A172 (cell line): Measurements from ENCODE around the gene LRRC8D. TPM values are rescaled to one million over a fixed set of nuclear protein-coding genes. Genes with fewer than 3 reads are reported as not detected.

ENCODE experiments used
- DNase-seq: peaks from one replicate; pipeline ENCODE4 v3.0.0-alpha.2; 2015; ENCODE audit warnings: low spot score
- total RNA-seq: library from RNA; depleted of rRNA; stranded (reverse); fragments of >200 nt; shearing (Covaris generic); gene quantifications from 2 replicates; pipeline ENCODE4 v1.2.3, GENCODE V29; 2014

LRRC8D gene
- total RNA-seq, 1 experiment from 2014 or later = 17.5 TPM

DNA sequence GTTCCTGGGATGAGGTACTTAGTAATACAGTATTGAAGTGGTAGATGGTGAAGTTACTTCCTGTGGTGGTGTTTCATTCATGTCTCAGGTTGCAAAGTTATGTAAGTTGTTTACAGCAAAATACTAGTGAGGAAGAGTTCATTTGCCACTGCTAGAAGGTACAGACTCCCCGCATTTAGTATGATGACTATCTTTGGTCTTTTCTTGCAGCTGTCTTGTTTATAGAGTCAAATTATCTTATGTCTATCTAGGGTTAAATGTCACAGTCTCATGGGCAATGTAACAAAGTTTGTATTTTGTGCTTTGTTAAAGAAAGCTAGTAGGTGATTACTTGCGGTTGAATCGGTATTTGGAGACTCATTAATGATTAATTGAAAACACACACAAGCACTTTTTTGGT lies 50.2 kb downstream of the LRRC8D start:
- DNase-seq = no peak

DNA sequence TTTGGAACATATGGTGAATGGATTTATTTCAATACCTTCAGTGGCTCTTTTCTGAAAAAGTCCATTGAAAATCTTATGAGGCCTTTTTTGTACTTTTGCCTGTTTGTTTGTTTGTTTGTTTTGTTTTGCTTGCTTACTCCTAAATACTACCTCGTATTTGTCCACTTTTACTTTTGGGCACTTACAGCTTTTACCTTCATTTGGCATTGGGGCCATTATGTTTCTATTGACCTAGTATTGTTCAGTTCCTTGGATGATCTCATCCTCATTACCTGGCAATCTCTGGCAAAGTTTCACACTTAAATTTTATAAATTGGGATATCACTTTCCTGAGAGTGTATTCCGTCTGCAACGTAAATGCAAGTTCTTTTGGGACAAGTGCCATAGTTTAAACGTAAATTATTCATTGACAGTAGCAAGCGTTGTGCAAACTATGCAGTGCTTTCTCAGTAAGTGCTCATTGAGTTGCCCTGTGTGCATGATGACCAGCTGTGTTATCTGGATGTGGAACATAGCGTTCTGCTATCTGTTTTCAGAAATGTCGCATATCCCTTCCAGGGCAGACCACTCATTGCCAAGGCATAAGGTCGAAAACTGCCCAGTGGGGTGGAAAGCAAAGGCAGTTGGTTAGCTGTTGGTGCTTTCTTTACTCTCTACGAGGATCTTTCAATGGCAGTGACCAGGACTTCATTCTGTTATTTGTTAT lies 51.1 kb downstream of the LRRC8D start:
- no peak for DNase-seq

DNA sequence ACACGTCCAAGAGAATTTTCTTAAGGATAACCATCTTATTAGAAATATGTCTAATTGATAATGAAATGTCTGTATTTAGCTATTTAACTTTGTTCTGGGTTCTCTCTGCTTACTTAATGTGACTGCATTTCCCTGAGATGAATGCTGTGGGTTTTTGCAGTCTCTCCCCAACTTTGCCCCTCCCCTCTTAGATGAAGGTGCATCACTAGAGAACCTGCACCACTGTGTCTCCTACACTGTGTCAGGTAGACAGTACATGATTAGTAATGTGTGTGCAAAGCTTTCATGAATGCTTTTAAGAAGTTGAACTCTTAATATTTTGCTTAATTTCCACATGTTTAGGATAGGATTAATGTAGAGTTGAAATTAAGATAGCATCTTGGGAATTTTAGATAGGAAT lies 51.7 kb downstream of the LRRC8D start:
- DNase-seq = no peak

DNA sequence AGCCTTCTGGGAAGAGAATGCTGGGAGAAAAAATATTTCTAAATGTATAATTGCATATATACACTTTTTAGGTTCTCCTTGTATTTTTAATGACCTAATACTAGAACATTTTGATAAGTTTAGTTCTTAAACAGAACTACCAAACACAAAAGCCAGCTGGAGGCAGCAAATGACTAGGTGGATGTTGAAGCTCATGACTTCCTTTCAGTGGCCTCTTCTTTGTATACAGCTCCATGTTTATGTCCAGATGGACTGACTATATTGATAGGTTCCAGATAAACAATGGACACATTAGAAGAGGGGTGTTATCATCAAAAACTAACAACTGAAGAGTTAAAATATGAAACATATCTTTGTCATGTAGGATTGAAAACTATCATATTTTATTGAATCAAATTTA lies 52.5 kb downstream of the LRRC8D start:
- no peak for DNase-seq

DNA sequence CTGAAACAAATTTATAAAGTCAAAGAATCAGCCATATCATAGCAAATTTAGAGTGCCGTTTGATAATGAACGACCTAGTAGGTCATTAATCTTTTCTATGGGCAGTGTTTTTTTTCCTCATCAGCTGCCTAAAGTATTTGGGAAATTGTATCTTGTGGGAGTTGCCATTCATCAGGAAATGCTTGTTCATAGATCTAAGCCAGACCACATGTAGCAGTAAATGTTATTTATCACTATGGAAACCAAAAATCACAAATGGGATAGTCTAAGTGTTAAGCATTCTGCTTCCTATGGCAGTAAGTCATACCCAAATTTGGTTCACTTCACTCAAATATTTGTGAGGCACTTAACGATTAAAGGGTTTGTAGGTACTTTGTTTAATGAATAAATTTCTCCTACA lies 52.9 kb downstream of the LRRC8D start:
- DNase-seq = no peak

DNA sequence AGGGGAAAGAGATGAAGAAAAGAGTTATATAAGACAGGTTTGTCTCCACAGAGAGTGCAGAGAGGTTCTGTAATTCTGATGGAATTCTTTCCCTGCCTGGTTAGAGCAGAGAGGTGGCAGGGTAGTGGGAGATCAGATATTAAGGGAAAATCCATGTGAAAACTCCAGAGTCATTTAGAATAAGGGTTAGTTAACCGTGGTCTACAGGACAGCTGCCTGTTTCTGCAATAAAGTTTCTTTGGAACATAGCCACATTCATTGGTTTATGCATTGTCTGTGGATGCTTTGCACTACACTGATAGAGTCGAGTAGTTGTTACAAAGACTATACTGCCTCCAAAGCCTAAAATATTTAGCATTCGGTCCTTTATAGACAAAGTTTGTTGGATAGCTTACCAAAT lies 55.6 kb downstream of the LRRC8D start:
- DNase-seq = no peak

DNA sequence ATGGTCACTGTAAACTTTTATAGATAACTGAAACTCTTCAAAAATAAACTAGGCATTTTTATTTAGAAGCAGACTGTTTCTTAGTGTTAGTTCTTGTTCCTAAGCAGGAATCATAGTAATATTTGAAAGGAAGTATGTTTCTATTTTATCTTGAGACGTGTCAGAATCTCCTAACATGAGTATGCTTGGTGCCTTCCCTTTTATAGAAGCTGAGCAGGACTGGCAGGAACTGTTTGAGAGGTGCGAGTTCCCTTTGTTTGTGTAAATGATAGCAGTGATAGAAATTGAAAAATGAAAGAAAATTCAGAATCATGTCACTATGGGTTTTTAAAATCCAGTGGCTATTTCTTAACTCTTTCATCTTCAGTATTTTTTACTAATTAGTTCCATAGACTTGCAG lies 56.9 kb downstream of the LRRC8D start:
- DNase-seq = no peak

DNA sequence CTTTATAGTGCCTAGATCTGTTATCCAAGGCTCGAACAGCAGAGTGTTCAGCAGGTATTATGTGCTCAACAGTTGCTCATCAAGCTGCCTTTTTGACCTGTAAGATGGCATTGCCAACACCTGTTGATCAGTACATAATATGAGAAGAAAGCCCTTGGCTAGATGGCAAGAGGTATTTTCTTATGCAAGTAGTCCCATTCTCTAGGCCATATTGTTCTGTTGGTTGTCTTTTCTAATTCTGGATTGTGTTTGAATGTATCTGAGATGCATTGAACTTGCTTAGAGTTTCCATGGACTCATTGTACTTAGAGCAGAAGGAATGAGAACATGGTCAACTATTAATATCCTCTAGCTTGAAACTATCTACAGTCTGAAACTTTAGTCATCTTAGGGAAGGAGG lies 57.4 kb downstream of the LRRC8D start:
- DNase-seq = no peak

DNA sequence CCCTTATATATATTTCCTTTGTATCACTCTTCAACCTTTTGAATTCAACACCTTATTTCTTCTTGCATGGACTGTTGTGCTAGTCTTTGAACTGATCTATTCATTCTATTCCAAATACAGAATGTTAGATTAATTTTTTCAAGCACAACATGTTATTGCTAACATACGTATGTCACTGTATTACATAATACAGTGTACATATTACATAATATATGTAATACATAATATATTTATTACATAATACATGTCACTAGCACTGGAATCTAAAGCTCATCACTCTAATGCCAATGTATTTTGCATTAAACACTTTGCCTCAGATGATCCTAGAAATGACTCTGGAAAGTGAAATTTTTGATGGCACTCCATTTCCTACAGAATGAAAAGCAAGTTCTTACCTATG lies 59.8 kb downstream of the LRRC8D start:
- no peak for DNase-seq

DNA sequence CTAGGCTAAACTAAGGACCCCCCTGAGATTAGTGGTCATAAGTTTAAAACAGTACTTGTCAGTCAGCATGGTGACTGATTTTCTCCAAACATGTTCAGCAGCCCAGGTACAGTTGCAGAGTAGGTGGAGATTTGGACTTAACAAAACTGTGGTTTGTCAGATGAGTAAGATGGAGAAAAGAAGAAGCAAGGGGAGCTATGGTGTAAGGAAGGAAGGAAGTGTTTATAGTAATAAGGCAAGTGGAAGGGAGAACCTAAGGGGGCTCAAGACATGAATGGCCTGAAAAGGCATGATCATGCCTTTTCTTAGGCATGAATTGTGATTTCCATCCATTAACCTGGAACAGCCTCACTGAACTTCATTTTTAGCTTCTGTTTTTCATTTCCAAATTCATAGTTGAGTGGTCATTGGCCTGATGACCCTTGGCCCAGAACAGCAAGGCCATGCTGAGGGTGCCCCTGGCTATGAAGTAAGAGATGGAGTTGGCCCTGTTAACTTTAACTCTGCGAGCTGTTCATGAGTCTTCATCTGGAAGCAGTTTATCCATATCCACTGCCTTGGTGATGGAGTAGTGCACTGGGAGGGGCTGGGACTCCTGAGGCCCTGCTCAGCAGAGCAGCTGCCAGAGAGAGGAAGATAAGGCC lies 60.7 kb downstream of the LRRC8D start:
- no peak for DNase-seq

DNA sequence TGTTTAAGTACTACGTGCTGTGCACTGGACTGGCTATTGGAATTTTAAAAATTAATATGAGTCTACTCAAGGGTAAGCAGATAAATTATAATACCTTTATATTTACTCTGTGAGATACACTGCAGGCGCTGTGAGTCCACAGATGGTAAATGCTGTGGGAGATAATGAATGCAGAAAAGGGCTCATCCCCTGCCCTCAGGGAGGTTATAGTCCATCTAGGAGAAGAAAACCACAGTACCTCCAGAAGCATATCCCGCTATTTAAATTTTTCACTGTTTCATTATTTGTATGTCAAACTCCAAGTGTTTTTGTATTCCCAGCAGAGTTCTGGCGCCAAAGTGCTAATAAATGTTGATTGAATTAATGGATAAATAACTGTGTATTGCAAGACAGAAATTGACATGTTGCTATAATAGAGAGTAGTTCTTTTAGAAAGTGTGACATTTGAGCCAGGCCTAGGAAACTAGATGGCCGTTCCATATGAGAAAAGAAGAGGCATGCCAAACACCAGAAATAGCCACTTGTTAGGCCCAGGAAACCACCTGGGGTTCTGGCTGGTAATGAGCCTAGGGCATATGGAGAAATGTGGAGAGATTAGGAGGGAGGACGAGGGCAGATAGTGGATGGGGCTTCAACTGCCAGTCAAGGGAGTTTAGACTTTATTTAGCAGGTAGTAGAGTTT lies 61.7 kb downstream of the LRRC8D start:
- no peak for DNase-seq

DNA sequence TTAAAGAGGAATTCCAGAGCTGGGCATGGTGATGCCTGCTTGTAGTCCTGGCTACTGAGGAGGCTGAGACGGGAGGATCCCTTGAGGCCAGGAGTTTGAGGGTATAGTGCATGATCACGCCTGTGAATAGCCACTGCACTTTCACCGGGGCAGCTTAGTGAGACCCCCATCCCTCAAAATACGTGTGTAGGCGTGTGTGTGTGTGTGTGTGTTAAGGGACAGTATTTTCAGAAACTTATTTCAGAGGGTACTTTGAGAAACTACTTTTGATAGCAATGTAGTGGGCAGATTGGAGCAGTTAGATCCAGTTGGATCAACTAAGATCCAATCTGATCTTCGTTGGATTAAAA lies 62.2 kb downstream of the LRRC8D start:
- no peak for DNase-seq

DNA sequence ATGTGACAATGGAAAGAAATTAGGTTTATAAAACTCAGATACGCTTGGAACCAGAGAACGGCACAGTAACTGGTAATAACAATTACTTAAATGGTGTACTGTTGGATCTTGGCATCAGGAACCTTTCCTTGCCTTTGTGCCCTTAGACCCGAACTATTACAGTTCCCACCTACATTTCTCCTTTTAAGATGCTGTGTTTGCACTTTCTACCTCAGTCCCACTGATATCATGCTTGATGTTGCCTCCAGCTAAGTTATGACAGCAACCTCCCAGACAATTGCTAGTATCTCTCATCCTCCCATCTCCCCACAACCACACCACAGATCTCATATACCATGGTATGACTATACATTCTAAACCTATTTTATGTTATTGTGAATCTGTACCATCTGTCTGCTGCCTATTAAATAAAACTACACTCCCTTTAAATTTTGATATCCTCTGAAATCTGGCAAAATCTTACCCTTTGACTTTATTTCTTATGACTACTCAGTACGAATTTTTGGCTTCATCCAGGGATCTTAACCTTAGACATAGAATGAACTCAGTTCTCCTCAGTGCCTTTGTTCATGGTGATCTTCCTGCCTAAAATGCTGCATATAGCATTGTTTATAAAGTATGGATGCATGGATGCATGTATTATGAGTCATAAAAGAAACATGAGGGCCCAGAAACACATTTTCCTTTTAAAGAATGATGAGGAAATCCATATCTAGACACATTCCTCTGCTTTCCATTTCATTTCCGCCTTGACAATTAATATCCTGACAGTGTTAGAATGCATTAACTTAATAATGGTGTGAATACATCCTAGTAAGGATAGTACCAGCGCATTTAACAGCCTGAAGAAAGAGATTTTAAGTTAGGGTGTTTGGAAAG lies 64.1 kb downstream of the LRRC8D start:
- DNase-seq = no peak

DNA sequence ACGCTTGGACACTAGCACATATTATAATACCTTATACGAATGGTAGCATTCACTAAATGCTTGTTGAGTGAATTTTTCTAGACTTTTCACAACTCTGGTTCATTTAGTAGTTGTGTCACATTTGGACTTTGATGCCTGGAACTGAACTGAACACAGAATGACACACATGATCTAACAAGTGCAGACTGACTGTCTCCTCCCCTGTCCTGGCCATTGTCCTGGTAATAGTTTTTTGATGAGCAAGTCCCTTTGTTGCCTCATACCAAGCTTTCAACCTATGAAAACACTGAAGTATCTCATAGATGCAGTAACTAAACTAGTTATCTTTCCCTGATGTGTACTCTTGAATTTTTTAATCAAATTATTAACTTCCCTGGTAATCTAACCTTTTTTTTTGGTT lies 66.4 kb downstream of the LRRC8D start:
- no peak for DNase-seq

DNA sequence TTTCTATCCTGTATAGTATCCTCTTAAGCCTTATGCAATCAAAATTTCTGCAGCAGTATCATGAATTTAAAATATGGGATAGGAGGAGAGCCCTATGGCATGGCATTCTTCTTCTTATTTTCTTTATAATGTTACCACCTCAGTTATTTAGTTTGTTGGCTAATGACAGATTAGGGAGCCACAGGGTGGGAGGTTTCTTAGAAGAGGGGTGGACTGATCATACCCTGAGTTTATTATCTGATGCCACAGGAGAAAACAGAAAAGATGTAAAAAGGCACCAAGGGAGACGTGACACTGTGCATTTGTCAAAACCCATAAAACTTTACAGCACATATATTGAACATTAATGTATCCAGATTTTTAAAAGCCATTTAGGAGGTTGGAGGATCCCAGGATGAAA lies 66.9 kb downstream of the LRRC8D start:
- DNase-seq = no peak

DNA sequence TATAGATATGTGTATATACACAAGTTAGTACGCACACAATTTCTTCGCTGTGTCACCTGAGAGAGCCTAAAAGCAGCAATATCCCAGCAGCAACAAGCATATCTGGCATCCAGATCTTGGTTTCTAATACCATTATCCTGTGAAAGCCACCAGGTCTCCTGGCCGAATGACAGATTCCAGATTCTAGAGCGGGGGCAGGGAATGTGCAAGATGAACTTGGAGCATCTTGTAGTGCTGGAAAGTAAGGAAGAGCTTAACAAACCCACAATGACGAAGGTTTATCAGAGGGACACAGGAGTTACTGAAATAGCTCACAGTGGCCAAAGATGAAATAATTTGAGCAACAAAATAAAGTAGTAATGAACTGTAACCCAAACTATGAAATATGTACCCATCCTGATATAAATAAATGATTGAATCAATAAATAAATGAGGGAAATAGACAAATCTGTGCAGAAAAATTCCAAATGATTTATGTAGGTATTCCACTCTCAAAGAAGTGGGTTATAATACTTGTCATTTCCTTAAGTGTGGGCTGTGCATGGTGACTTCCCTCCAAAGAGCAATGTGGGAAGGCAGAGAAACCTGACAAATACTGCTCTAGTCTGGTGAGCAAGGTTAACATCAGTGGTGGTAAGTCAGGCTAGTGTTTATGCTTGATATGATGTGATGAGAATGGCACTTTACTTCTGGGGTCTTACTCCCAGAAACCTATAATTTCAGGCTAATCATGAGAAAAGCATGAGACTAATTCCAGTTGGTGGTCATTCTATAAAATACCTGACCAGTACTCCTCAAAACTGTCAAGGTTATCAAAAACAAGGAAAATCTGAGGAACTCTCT lies 67.9 kb downstream of the LRRC8D start:
- DNase-seq = no peak

DNA sequence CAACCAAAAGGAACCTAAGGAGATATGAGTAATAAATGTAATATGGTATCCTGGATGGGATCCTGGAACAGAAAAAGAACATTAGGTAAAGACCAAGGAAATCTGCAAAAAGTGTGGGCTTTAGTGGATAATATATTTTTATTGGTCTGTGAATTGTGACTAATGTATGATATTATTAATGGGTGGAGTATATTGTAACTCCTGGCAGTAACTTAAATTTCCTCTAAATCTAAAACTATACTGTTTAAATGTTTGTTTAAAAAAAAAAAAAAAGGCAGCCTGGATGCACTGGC lies 68.4 kb downstream of the LRRC8D start:
- DNase-seq = no peak

DNA sequence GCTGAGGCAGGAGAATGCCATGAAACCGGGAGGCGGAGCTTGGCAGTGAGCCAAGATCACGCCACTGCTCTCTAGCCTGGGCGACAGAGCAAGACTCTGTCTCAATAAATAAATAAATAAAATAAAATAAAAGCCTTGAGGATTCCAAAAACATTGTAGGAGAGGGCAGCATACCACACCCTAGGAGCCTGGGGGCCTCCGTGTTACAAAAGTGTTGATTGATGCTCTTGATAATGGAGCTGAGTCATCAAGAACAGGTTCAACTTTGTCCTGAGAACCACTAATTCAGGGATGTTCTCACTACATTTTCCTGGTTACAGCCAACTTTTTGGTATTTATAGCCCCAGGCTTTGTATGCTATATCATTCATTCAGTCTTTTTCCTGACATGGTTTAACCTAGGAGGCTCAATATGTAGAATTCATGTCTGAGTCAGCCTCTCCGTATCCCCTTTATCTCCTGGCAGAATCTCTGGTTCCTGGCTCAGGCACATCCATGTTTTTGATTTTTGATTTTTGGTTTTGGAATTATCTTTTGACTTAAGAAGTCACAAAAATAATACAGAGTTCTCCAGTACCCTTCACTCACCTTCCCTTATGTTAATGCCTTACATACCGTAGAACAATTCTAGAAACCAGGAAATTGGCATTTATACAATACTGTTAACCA lies 69.4 kb downstream of the LRRC8D start:
- peak; percentile 93 for DNase-seq

DNA sequence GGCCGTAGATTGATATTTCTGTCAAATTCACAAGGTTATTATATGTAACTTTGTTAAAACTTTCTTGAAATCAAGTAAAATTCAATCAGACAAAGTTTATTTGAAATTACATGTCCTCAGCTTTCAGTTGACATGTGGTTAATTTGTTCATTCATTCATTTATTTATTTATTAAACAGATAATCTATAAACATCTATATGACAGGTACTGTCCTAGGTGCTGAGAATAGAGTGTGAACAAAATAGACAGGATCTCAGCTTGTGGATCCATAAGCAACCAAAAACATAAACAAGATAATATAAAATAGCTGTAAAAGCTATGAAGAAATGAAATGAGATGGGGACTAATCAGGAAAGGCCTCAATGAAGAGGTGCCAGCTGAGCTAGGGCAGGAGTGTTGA lies 72.0 kb downstream of the LRRC8D start:
- DNase-seq = no peak

DNA sequence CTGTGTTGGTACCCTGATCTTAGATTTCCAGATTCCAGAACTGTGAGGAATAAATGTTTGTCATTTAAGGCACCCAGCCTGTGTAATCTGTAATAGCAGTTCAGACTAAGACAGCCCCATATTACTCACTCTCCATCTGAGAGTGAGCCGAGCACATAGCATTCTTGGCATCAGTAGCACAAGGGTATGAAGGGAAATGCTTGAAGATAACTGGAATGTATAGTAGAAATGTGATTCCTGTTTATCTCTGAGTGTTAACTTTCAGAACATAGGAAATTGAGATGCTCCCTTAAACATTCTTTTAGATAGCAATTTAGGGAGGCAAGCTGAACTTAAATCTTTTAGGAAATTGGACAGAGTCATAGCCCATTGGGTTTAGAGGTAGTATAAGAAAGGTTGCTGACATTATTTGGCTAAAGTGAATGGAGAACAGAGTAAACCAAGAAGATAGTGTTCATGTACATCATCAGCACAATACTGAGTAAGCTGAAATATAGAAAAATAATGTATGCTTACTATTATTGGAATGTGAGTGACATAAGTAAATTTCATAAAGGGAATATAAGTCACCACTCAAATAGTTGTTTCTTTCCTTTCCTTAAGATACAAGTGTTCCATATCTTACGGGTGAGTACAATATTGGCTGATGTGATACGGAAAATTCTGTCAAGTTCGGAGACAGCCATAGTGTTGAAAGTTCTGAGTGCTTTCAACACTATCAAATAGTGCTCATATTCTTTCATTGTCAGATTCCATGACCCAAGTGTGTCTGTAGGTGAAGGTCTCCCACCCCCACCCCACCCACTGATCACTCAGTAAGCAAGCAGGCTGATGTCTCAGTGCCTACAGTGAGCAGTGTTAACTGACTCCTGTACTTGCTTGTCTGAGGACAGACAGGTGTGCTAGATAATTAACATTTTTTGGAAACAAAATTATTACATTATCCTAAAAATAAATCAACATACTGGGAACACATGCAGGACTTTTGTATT lies 73.7 kb downstream of the LRRC8D start:
- peak; percentile 52 for DNase-seq
